Loucy (cell line): ENCODE data around the gene DHFR.
A peak's percentile ranks its signal among the peaks of the same experiment; 100 is the strongest.
"Not testable (repeated sequence)": the region's sequence is repeated elsewhere in the genome, so short reads cannot be mapped to it uniquely, and the experiment has no call there.

ENCODE experiments used
- H2AFZ ChIP-seq: fragments of 200-600 bp; sonication (generic); 2 replicates; pipeline ENCODE4 v1.6.0; 2016; ENCODE audit warnings: antibody characterized with exemption, mild to moderate bottlenecking, low read length, moderate library complexity
- H3F3A ChIP-seq: fragments of 200-600 bp; 2 replicates; pipeline ENCODE4 v1.6.0; 2016; ENCODE audit warnings: antibody characterized with exemption, low read depth, mild to moderate bottlenecking
- H3K27me3 ChIP-seq: fragments of 200-600 bp; sonication (generic); 2 replicates; pipeline ENCODE4 v1.6.1; 2014; ENCODE audit warnings: low read length, mild to moderate bottlenecking; ENCODE audit not compliant: insufficient read depth, poor library complexity, severe bottlenecking
- H3K36me3 ChIP-seq: fragments of 200-600 bp; sonication (generic); 2 replicates; pipeline ENCODE4 v1.6.1; 2016; ENCODE audit warnings: low read length; ENCODE audit not compliant: insufficient read depth
- H3K4me1 ChIP-seq: fragments of 200-600 bp; sonication (generic); 2 replicates; pipeline ENCODE4 v1.5.1; 2014; ENCODE audit warnings: low read length, mild to moderate bottlenecking; ENCODE audit not compliant: insufficient read depth, poor library complexity, severe bottlenecking
- H3K4me2 ChIP-seq: fragments of 200-600 bp; sonication (generic); 2 replicates; pipeline ENCODE4 v1.6.0; 2014; ENCODE audit warnings: antibody characterized with exemption, low read length, low read depth, mild to moderate bottlenecking; ENCODE audit not compliant: poor library complexity, severe bottlenecking
- H3K4me3 ChIP-seq: fragments of 200-600 bp; sonication (generic); 2 replicates; pipeline ENCODE4 v1.5.1; 2014; ENCODE audit warnings: low read length, mild to moderate bottlenecking, mixed read lengths; ENCODE audit not compliant: poor library complexity, severe bottlenecking
- H3K79me2 ChIP-seq: fragments of 200-600 bp; sonication (generic); 2 replicates; pipeline ENCODE4 v1.6.1; 2014; ENCODE audit warnings: low read length; ENCODE audit not compliant: insufficient read depth
- H3K9ac ChIP-seq: fragments of 200-600 bp; sonication (generic); 2 replicates; pipeline ENCODE4 v1.6.0; 2014; ENCODE audit warnings: mild to moderate bottlenecking, low read depth, low read length, moderate library complexity; ENCODE audit not compliant: poor library complexity, severe bottlenecking
- H3K9me2 ChIP-seq: fragments of 200-600 bp; sonication (generic); replicated peaks from 2 replicates; pipeline ENCODE4 v1.6.1; 2016; ENCODE audit warnings: low read depth, low read length, mixed read lengths
- H3K9me3 ChIP-seq: fragments of 200-600 bp; sonication (generic); 2 replicates; pipeline ENCODE4 v1.6.1; 2014; ENCODE audit warnings: mild to moderate bottlenecking, antibody characterized with exemption, low read length, low read depth; ENCODE audit not compliant: insufficient read depth
- H4K20me1 ChIP-seq: fragments of 200-600 bp; sonication (generic); 2 replicates; pipeline ENCODE4 v1.6.0; 2014; ENCODE audit warnings: antibody characterized with exemption, low read length, mild to moderate bottlenecking; ENCODE audit not compliant: insufficient read depth, poor library complexity, severe bottlenecking
- CTCF ChIP-seq: fragments of 200-600 bp; sonication (generic); conservative IDR thresholded peaks from 2 replicates; pipeline ENCODE4 v1.5.1; 2014; ENCODE audit warnings: mild to moderate bottlenecking, antibody characterized with exemption, low read length
- EZH2phosphoT487 ChIP-seq: fragments of 200-600 bp; IDR thresholded peaks from 2 replicates; pipeline ENCODE4 v1.6.1; 2018; ENCODE audit warnings: antibody characterized with exemption, mild to moderate bottlenecking, moderate library complexity, borderline replicate concordance

Gene DHFR

GRCh38 chr5:80667384-80667783 lies 12.6 kb upstream of the DHFR start:
- peaks cover 13% of the 10 kb centered on the region for H4K20me1 ChIP-seq
- peaks cover 55% of the 10 kb centered on the region for H3K36me3 ChIP-seq
- TF ChIP-seq CTCF (no peak), EZH2phosphoT487 (no peak)
- peaks cover 5% of the 10 kb centered on the region; the same call in 1 of the 2 replicates for H3F3A ChIP-seq
- no peaks in the 10 kb centered on the region for H3K9me3 ChIP-seq
- H3K9ac ChIP-seq: no peak overlapping the region
- H3K4me1 ChIP-seq: peaks cover 11% of the 10 kb centered on the region
- no peaks in the 10 kb centered on the region for H3K27me3 ChIP-seq
- H3K9me2 ChIP-seq: no peaks in the 10 kb centered on the region
- H2AFZ ChIP-seq: no peak overlapping the region
- no peak overlapping the region for H3K4me3 ChIP-seq
- H3K4me2 ChIP-seq: no peak overlapping the region
- H3K79me2 ChIP-seq: peaks cover 19% of the 10 kb centered on the region

- Histone ChIP-seq H3K4me2 (peak overlapping the region; percentile 7), H3K4me3 (no peak overlapping the region), H2AFZ (no peak overlapping the region), H3K9ac (no peak overlapping the region), H3K4me1 (peaks cover 22% of the 10 kb centered on the region), H3K9me3 (peaks cover 3% of the 10 kb centered on the region; the same call in 1 of the 2 replicates), H3K79me2 (peaks cover 37% of the 10 kb centered on the region), H4K20me1 (peaks cover 11% of the 10 kb centered on the region), H3K27me3 (no peaks in the 10 kb centered on the region), H3K9me2 (no peaks in the 10 kb centered on the region), H3K36me3 (peaks cover 55% of the 10 kb centered on the region), H3F3A (peaks cover 3% of the 10 kb centered on the region; the same call in 1 of the 2 replicates)
- TF ChIP-seq EZH2phosphoT487 (no peak), CTCF (no peak)
Measured at GRCh38 chr5:80665057-80665456, 10.3 kb upstream of the DHFR start.

- H3K4me3 ChIP-seq: no peak overlapping the region
- no peak overlapping the region for H3K9ac ChIP-seq
- H3F3A ChIP-seq: no peaks in the 10 kb centered on the region
- H4K20me1 ChIP-seq: peaks cover 11% of the 10 kb centered on the region
- peaks cover 61% of the 10 kb centered on the region for H3K79me2 ChIP-seq
- TF ChIP-seq EZH2phosphoT487: no peak
- TF ChIP-seq CTCF: no peak
- H2AFZ ChIP-seq: no peak overlapping the region
- peaks cover 56% of the 10 kb centered on the region for H3K36me3 ChIP-seq
- H3K9me3 ChIP-seq: peaks cover 8% of the 10 kb centered on the region; the same call in 1 of the 2 replicates
- H3K9me2 ChIP-seq: no peaks in the 10 kb centered on the region
- peak overlapping the region; percentile 40 for H3K4me2 ChIP-seq
- no peaks in the 10 kb centered on the region for H3K27me3 ChIP-seq
- H3K4me1 ChIP-seq: peaks cover 29% of the 10 kb centered on the region
Measured at GRCh38 chr5:80662108-80662507, 7.3 kb upstream of the DHFR start.

- not testable (repeated sequence) for H3K27me3 ChIP-seq, H3K9ac ChIP-seq
- H3K36me3 ChIP-seq: peaks cover 43% of the 10 kb centered on the region
Measured at GRCh38 chr5:80660661-80661060, 5.9 kb upstream of the DHFR start.

More at GRCh38 chr5:80660661-80661060, 5.9 kb upstream of the DHFR start:
- not testable (repeated sequence) for H3K9me3 ChIP-seq, H2AFZ ChIP-seq, H3K4me3 ChIP-seq, H4K20me1 ChIP-seq, H3F3A ChIP-seq, H3K9me2 ChIP-seq
- peaks cover 74% of the 10 kb centered on the region for H3K79me2 ChIP-seq
- peak overlapping the region; percentile 40 for H3K4me2 ChIP-seq
- H3K4me1 ChIP-seq: peaks cover 36% of the 10 kb centered on the region
